ENCODE measurements around the gene PLEKHH1. TPM values are rescaled to one million over a fixed set of nuclear protein-coding genes. Genes with fewer than 3 reads are reported as not detected.

The PLEKHH1 gene
- 0.09 and 1.0 TPM in 2 replicates for total RNA-seq

- peak; percentile 72 for DNase-seq
Measured at GRCh38 chr14:67532998-67533753, at the start of gene PLEKHH1. PLEKHH1 (plus strand) TSS chr14:67533290; CDS start chr14:67541868, 8,578 bp downstream.

- DNase-seq, result no peak
Measured at GRCh38 chr14:67483579-67484285, 49.4 kb upstream of the PLEKHH1 start.

- peak; percentile 19 for DNase-seq
Measured at GRCh38 chr14:67485501-67486095, 47.5 kb upstream of the PLEKHH1 start.

DNA sequence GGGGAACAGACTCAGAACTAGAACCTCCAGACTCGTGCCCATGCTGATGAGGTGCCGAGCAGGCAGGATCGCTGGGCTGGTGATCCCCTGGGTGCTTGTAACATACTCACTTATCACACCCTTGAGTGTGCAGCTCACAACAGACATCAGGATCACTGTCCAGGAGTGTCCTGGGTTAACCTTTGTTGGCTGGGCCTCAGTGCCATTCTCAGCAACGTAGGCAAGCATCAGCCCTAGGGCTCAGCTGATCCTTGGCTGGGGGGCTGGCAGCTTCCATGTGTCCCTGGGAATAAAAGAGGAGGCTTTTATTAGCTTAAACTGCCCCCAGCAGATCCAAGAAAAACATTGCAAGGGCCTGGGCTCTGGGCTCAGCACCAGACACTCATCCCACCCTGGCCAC is 46.2 kb upstream of the PLEKHH1 start:
- no peak for DNase-seq

- no peak for DNase-seq
Measured at GRCh38 chr14:67487332-67487731, 45.8 kb upstream of the PLEKHH1 start.

DNA sequence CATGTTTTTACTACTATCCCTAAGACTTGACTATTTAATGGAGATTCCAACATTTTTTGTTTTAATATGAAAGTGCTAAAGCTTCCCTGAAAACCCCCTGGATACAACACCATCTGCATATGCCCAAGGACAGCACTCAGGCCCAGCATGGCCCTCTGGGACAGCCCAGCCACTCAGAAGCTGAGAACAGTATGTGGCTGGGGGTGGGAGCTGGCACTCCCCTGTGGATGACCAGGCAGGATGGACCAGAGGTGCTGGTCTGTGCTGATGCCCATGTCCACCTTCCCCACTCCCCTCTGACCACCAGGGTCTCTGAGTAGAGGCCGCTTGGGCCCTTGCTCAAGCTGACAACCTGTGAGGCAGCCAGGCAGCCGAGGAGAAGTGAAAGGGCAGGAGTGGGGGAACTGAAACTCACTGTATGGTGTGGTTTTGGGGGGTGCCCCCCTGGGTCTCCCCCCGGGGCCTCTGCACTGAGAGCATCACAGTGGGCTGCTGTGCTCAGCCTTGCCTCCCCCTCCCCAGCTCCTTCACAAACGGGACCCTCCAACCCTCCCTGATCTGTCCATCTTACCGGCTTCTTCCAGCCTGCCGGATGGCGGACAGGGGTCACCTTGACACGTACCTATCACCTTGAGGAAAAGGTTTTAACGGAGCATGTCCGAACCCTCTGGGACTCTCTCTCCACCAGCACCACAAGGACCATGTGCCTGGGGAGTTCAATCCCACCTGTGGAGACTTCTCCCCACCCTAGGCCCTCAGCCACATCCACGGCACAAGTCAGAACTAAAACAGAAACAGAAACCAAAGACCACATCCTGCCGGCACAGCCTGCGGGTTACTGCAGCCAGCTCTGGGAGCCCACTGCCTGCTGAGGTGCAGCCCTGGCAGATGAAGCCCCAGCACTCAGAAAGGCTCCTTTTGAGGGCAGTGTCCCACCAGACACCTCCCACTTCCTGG is 44.9 kb upstream of the PLEKHH1 start, which contains the start of gene TMEM229B:
Gene TMEM229B (minus strand): TSS at position 785 of the 957 bp plus-strand sequence. CDS start 14,798 bp downstream, outside the sequence.
- peak; percentile 25 for DNase-seq

DNA sequence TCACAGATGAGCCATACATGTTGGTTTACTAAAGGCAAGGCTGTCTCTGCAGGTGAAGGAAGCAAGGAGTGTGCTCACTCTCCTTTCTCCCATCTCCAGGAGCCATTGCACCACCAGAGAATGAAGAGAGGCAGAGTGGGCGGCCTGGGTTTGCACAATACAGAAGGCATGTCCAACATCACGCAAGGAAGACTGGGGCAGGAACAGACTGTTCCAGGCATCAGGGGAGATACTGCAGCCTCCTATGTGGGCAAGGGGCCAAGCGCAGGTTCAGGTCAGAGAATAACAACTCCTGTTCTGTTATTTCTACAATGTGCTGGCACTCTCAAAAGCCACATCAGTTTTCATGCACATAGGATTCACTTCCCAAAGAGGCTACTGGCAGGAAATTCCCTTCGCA is 42.9 kb upstream of the PLEKHH1 start:
- DNase-seq, result no peak

GRCh38 chr14:67491285-67491684 is 41.8 kb upstream of the PLEKHH1 start:
- DNase-seq, result no peak

DNA sequence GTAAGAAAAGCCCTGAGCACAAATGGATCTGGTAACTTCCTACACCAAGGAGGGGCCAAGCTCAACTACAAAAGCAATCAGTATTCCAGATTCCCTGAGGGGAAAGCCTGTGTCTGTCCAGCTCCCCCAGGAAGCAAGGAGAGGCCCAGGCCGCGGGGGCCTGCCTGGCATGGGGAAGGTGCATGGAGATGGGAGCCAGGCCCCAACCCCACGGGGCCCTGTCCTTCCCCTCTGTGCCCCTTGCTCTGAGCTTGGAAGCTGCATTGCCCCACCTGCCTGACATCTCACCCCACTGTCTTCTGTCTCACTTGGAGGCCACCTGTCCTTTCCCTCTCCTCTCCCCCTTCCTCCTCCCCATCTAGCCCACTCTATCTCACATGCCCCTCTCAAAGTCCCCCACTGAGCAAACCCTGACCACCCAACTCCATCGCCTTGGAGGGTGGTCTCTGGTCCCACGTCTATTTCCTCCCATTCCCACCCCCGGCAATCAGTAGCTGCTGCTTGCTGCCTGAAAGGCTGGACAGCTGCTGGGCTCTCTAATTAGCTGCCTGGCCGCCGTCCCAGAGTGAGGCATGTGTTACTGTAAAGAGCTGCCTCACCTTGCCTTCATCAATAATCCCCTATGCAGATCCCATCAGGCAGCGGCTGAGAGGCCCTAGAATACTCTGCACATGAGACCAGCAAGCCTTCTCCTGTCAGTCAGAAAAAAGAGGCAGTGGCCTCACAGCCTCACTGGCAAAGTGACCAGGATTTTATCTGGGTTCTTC is 41.2 kb upstream of the PLEKHH1 start:
- DNase-seq, result no peak

GRCh38 chr14:67492538-67492937 is 40.6 kb upstream of the PLEKHH1 start:
- no peak for DNase-seq

GRCh38 chr14:67493092-67493717 is 39.9 kb upstream of the PLEKHH1 start:
- DNase-seq, result no peak

- DNase-seq, result no peak
Measured at GRCh38 chr14:67495827-67496226, 37.3 kb upstream of the PLEKHH1 start.

DNA sequence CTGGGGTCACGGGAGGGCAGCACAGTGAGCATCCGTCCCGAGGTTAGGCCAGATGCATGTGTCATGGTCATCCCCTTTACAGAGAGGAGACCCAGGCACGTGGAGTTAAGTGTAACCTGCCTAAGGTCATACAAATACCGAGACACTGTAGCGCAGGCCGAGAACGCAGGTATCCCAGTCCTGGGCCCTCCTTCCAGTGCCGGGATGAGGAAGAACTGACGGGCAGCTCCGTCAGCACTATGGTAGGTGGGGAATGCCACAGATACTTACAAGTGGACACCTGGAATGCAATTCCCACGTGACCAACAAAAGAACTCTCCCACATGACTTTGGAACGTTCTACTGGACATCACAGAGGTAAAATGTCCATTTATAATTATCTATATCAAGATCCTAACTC is 35.9 kb upstream of the PLEKHH1 start:
- no peak for DNase-seq

DNA sequence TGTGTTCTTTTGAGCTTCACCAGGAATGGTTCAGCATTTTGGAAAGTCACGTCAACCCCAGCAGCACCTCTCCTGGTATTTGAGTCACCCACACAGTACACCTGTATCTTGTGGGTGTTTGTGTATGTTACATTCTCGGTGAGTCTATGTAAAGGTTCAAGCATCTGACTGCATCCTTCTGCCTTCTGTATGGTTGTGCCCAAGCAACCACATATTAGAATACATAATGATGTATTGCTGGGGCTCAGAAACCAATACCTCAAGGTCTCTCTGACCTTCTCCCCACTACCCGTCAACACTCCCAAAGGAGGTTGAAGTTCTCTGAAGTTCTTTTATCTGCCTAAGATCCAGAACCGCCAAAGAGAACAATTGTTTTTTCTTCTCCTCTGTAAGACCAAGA is 35.4 kb upstream of the PLEKHH1 start:
- DNase-seq, result no peak

GRCh38 chr14:67500981-67501380 is 32.1 kb upstream of the PLEKHH1 start:
- no peak for DNase-seq

DNA sequence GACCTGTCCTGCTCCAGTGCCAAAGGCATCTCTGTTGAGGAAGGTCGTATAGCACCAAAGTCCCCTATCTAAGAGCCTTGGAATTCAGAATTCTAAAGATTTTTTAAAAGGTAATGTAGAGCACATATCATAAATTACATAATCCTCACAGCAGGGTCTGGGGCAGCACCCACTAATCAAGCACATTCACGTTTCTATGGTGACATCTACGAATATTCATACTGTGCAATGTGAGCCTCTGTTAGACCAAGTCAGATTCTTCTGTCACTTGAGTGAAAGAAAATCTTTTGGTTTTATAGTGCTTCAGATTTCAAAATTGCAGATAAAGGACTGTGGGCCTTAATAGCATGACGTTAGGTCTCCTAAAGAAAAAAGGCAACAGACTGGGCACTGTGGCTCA is 31.4 kb upstream of the PLEKHH1 start:
- DNase-seq, result no peak

GRCh38 chr14:67502867-67503266 is 30.2 kb upstream of the PLEKHH1 start:
- no peak for DNase-seq

GRCh38 chr14:67503331-67503730 is 29.8 kb upstream of the PLEKHH1 start:
- no peak for DNase-seq

DNA sequence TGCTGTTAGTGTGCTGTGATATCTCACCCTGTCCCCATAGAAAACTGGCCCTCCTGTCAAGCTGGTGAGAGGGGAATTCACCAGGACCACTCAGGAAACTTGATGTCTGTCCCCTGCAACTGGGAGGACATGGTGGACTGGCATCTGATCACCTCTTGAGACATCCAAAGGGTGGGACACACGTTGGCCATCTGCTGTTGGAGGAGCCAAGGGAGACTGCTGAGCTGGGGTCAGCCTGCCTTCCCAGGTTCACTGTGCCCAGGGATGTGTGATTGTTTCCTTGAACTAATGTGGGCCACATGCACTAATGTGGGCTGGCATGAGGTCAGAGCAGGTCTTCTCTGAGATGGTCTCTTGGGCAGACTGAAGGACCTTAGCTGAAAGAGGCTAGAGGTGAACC is 27.8 kb upstream of the PLEKHH1 start:
- DNase-seq, result no peak

- no peak for DNase-seq
Measured at GRCh38 chr14:67508956-67509355, 24.1 kb upstream of the PLEKHH1 start.

DNA sequence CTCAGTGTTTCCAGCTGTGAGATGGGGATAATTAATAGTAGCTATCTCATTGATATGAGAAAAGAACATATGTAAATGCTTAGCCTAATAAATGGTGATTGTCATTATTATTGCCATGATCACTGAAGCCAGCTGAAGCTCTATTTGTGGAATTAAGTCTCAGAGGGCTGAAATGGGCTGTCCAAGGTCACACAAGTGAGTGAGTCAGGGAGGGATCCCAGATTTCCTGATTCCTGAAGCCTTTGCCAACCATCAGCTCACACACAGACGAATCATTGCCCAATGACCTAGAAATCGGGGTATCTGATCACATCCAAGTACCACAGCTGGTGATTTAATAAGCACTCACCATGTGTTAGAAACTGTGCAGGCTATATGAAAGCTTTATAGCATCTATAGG is 23.0 kb upstream of the PLEKHH1 start:
- DNase-seq, result no peak

Measured in dermis blood vessel endothelial cell (primary cell).